HG02759 (cell line): ENCODE results near the gene LCE3D.
"Not testable (repeated sequence)": the region's sequence is repeated elsewhere in the genome, so short reads cannot be mapped to it uniquely, and the experiment has no call there.

Experiments
- ATAC-seq: cut with Tn5 transposase; IDR thresholded peaks from one replicate; pipeline ENCODE4 v1.9.1; 2021; ENCODE audit warnings: mild to moderate bottlenecking, moderate library complexity; ENCODE audit not compliant: unreplicated experiment

The LCE3D gene, protein sequence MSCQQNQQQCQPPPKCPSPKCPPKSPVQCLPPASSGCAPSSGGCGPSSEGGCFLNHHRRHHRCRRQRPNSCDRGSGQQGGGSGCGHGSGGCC

DNA sequence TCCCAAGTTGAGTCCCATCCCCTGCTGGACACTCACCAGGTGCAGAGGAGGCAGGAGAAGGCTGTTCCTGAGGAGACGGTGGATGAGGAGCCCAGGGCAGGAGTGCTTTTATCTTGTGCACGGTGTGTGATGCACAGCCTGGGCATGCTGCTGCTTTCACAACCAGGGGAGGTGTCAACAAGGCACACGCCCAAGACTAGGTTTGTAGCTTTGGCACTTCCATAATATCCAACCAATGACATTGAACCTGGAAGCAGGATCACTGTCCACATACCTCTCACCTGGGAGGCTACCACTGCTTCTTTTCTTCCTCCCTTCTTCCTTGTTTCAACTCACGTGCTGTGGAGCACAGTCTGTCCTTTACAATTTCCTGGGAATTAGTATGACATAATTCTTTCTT is at the start of gene LCE3D:
Gene LCE3D, minus strand, starts transcription at position 84 of the 400 bp plus-strand sequence. CDS start 580 bp downstream, outside the sequence.
- no peak for ATAC-seq

GRCh38 chr1:152626744-152627143 is 46.4 kb upstream of the LCE3D start:
- ATAC-seq, result no peak

- no peak for ATAC-seq
Observed at GRCh38 chr1:152623203-152623844, 43.0 kb upstream of the LCE3D start.

GRCh38 chr1:152622803-152623202 is 42.5 kb upstream of the LCE3D start, which contains the start of gene LCE3A:
LCE3A (minus strand) TSS chr1:152623103; CDS start chr1:152623103, 0 bp downstream.
- no peak for ATAC-seq

DNA sequence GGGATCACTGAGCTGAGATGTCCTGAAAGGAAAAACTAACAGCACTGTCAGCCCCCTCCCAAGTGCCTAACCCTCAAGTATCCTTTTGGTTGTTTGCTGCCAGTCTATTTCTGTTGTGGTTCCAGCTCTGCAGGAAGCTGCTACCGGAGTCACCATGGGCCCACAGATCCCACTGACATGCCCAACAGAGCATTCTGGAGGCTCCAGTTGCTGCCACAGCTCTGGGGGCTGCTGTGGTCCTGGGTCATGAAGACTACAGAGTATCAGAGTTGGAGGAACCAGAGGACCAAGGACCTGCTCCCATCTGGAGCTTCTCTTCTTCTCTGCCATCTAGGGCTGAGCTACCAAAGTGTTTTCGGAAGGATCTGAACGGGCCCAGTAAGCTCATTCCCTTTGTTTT is 41.7 kb upstream of the LCE3D start:
- ATAC-seq, result no peak

DNA sequence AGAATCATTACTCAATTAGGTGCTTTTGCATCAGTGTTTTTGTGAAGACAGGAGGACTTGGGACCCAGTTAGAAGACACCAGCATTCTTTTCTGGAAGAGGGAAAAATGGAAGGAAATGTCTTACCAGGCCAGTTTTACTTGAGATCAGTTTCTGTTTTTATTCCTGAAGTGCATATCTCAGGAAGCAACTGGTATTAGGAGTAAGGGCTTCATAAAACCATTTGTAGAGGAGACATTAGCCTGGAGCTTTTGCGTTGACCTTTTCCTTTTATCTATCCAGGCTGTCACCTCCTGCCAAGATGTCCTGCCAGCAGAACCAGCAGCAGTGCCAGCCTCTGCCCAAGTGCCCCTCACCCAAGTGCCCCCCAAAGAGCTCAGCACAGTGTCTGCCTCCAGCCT is 33.2 kb upstream of the LCE3D start, which contains the start of gene LCE3B:
Gene LCE3B, plus strand, starts transcription at position 301 of the 400 bp plus-strand sequence. Its CDS starts 0 bp downstream, at position 301.
- no peak for ATAC-seq

- no peak for ATAC-seq
Observed at GRCh38 chr1:152599934-152600333, 19.6 kb upstream of the LCE3D start, which contains the start of gene LCE3C. LCE3C (plus strand) TSS chr1:152600234; CDS start chr1:152600732, 498 bp downstream.

- ATAC-seq, result no peak
Observed at GRCh38 chr1:152596986-152597385, 16.7 kb upstream of the LCE3D start.

DNA sequence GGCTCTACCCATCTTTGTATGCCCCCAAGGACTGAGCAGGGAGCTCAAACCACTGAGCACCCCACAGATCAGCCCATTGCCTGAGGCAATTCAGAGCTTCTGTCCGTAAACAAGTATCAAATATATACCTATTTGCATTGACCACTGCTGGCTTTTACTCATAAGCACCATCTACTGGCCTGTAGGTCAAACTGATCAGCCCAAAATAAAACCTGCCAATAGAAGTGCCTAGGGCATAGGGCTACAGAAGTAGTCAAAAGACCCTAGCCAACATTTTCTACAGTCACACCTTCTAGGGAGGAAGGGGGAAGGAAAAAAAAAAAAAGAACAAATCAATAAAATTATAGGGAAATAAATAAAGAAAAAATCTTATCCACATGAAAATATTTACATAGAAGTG is 5.3 kb upstream of the LCE3D start:
- ATAC-seq, result no peak

DNA sequence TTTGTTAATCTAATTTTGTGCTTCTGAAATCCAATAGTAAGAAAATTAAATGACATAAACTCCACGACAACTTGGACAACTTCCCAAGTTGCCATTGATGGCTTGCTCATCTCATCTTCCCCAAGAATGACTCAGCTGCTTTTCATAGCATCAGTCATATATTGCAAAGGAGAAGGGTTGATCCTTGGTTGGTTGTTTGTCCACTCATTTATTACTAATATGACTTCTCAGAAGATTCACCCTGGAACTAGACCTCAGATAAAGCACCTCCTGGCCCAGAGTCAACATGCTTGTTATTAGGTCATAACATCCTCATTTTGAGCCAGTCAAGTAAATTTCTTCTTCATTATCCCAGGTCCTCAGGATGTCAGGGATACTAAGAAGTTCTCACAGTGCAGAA is 2.3 kb upstream of the LCE3D start:
- no peak for ATAC-seq

GRCh38 chr1:152579526-152579925 is 790 bp downstream of the LCE3D start:
- ATAC-seq, result not testable (repeated sequence)

DNA sequence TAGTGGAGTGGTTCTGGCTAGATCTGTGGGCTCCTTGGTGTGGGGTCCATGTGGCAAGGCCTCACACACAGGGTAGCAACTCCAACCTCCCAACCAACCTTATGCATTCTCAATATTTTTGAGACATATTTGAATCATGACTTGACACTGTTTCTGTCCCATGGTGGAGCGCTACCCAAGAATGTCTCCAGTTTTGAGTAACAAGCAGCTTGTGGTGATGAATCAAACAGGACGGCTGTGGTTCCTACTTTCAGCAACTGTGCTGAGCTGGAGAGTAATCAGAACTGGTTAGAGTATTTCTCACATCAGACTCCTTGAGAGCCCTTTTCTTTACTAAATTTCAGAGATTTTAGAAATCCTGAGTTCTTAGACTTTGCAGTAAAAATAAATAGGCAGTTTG is 3.1 kb downstream of the LCE3D start:
- ATAC-seq, result no peak

DNA sequence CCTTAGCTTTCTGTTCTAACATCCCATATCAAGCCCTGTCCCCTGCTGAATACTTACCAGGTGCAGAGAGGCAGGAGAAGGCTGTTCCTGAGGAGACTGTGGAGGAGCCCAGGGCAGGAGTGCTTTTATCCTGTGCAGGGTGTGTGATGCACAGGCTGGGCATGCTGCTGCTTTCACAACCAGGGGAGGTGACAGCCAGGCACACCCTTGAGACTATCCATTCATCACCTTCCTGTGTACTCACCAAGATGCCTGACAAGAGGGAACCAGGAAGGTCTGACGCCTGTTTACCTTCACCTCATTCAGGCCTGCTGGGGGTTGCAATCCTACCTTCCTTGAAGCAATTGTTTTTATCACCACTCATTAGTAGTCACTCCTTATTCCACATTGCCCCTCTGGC is 13.6 kb downstream of the LCE3D start, which contains the start of gene LCE3E:
Gene LCE3E, minus strand, starts transcription at position 100 of the 400 bp plus-strand sequence. CDS start 572 bp downstream, outside the sequence.
- ATAC-seq, result no peak

GRCh38 chr1:152565535-152566215 is 14.6 kb downstream of the LCE3D start:
- no peak for ATAC-seq

DNA sequence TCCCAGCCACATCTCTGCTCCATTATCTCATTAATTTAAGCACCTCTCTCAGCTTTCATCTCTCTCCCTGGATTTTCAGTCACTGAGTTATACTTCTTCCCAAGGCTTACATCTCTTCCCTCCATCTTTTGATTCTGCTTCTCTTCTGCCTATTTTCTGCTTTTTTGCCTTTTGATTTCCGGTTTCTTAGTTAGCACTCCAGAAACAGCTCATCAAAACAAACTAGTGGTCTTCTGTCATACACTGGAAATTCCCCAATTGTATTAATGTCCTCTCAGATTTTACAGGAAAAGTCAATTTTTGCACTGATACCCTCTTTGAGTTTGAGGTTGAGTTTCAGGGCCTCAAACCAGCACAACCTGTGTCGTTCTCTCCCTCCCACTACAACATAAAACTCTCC is 15.2 kb downstream of the LCE3D start:
- no peak for ATAC-seq

- ATAC-seq, result not testable (repeated sequence)
Observed at GRCh38 chr1:152548358-152548757, 32.0 kb downstream of the LCE3D start.

GRCh38 chr1:152546704-152547103 is 33.6 kb downstream of the LCE3D start:
- no peak for ATAC-seq

DNA sequence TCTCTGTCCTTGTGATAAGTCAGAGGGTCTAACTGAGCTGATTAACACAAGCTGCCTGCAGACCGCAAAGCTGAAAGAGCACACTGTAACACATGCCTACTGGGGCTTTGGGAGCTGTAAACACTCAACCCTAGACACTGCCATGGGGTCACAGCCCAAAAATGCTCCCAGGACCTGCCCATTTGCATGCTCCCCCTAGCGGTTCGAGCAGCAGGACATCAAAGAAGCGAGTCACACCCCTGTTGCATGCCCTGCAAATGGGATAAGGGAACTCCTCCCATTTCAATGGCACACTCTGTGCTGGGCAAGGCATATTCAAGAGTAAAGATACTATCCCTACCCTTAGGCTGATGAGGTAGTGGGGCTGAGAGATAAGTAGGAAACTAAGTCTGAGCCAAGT is 36.5 kb downstream of the LCE3D start:
- no peak for ATAC-seq

DNA sequence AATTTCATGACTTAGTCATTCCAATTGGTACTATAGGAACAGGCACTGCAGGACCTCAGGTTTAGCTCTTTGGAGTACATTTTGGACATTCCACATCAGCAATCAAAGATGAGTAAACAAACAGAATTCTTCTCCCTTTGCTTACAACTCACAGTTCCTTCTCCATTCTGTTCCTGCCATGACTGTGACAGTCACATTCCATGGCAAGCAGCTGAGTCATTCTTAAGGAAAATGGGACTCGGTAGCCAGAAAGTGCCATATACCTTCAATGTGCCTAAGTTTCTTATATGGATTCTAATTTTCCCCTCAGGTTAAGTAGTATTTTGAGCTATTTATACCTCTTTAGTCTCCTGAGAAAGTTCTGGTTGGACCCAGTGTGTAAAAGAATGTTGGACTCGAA is 40.4 kb downstream of the LCE3D start:
- ATAC-seq, result no peak

GRCh38 chr1:152537496-152537895 is 42.8 kb downstream of the LCE3D start:
- no peak for ATAC-seq

DNA sequence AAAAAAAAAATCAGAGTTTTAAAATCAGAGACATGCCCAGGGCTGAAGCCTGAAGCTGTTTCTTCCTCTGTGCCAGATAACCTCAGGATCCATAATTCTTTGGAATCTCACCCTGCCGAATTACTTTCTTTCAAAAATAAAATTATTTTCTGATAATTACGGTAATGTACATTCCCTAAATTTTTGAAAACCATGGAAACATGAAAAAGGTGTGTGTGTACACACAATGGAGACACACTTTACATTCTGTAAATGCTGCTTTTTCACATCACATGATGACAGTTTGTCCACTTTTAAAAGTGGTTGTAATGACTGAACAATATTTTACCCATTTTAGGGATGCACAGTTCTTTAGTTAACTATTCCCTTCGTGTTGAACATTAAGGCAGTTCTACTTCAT is 44.5 kb downstream of the LCE3D start:
- ATAC-seq, result no peak
